SK-N-SH (cell line): ENCODE measurements around the gene SPATA32. TPM values are rescaled to one million over a fixed set of nuclear protein-coding genes. Genes with fewer than 3 reads are reported as not detected.

Experiments used
- CTCF ChIA-PET: fragments of 300-600, 350-600 bp; formaldehyde crosslinking; extraction: SDS; loops from one replicate; lab custom pipeline; 2021; lab: Yijun Ruan, JAX
- POLR2A ChIA-PET: fragments of 350-600 bp; sonication (Branson Sonifier 250); formaldehyde crosslinking; extraction: SDS; loops from one replicate; lab custom pipeline; 2020; ENCODE audit warnings: antibody characterized with exemption, inconsistent platforms; lab: Yijun Ruan, JAX
- DNase-seq: peaks from one replicate; pipeline ENCODE4 v3.0.0; 2012
- H2AFZ ChIP-seq: fragments of 200-600 bp; sonication (generic); 2 replicates; pipeline ENCODE4 v1.8.1; 2016; ENCODE audit warnings: antibody characterized with exemption, mild to moderate bottlenecking, low read depth
- H3F3A ChIP-seq: fragments of 200-600 bp; sonication (generic); replicated peaks from 2 replicates; pipeline ENCODE3; 2016; ENCODE audit warnings: antibody characterized with exemption, mild to moderate bottlenecking; ENCODE audit not compliant: insufficient read depth
- H3K27ac ChIP-seq, 2 experiments: fragments of 200-500 bp in 1 of 2; fragments of 200-600 bp in 1 of 2; sonication (Bioruptor generic) in 1 of 2; sonication (generic), shearing (Covaris generic) in 1 of 2; 2 replicates each; pipeline versions ENCODE4 v1.5.1 to v1.6.1; 2014 to 2016; ENCODE audit warnings: low read depth in 2 of 2, inconsistent platforms in 1 of 2, low read length in 1 of 2, mild to moderate bottlenecking in 1 of 2, mixed read lengths in 1 of 2
- H3K27me3 ChIP-seq: fragments of 200-600 bp; sonication (generic), shearing (Covaris generic); 2 replicates; pipeline ENCODE4 v1.6.1; 2016; ENCODE audit warnings: mixed run types; ENCODE audit not compliant: insufficient read depth
- H3K36me3 ChIP-seq, 2 experiments: fragments of 200-500 bp in 1 of 2; fragments of 200-600 bp in 1 of 2; sonication (Bioruptor generic) in 1 of 2; sonication (generic) in 1 of 2; replicated peaks in 1 of 2; 2 replicates each; pipeline versions ENCODE3 to v1.5.1; 2014 to 2016; ENCODE audit warnings: low read length in 1 of 2, mild to moderate bottlenecking in 1 of 2; ENCODE audit not compliant: insufficient read depth in 2 of 2, control insufficient read depth in 1 of 2
- H3K4me1 ChIP-seq, 2 experiments: fragments of 200-500 bp in 1 of 2; fragments of 200-600 bp in 1 of 2; sonication (Bioruptor generic) in 1 of 2; sonication (generic), shearing (Covaris generic) in 1 of 2; 2 replicates each; pipeline versions ENCODE4 v1.5.1 to v1.6.1; 2014 to 2016; ENCODE audit warnings: low read depth in 1 of 2, low read length in 1 of 2, mixed run types in 1 of 2; ENCODE audit not compliant: insufficient read depth in 2 of 2, control insufficient read depth in 1 of 2
- H3K4me2 ChIP-seq: fragments of 200-600 bp; sonication (generic), shearing (Covaris generic); 2 replicates; pipeline ENCODE4 v1.6.1; 2017; ENCODE audit warnings: mixed run types
- H3K4me3 ChIP-seq, 2 experiments: fragments of 200-500 bp in 1 of 2; fragments of 200-600 bp in 1 of 2; sonication (Bioruptor generic) in 1 of 2; sonication (generic), shearing (Covaris generic) in 1 of 2; 2 replicates each; pipeline versions ENCODE4 v1.5.1 to v1.8.1; 2014 to 2016; ENCODE audit warnings: low read depth in 2 of 2, inconsistent platforms in 1 of 2, low read length in 1 of 2, mild to moderate bottlenecking in 1 of 2, mixed read lengths in 1 of 2, moderate library complexity in 1 of 2
- H3K79me2 ChIP-seq: fragments of 200-600 bp; sonication (generic); 2 replicates; pipeline ENCODE4 v1.8.1; 2017; ENCODE audit warnings: mild to moderate bottlenecking; ENCODE audit not compliant: insufficient read depth
- H3K9ac ChIP-seq: fragments of 200-600 bp; sonication (generic); 2 replicates; pipeline ENCODE4 v1.6.1; 2017; ENCODE audit warnings: mixed run types
- H3K9me2 ChIP-seq: fragments of 200-600 bp; sonication (generic); 2 replicates; pipeline ENCODE4 v1.6.1; 2017; ENCODE audit warnings: mixed run types
- H3K9me3 ChIP-seq: fragments of 200-600 bp; sonication (generic); 2 replicates; pipeline ENCODE4 v1.6.1; 2017; ENCODE audit warnings: mixed run types, mild to moderate bottlenecking, moderate library complexity
- H4K20me1 ChIP-seq: fragments of 200-600 bp; sonication (generic); 2 replicates; pipeline ENCODE4 v1.6.1; 2017; ENCODE audit warnings: mild to moderate bottlenecking, mixed run types; ENCODE audit not compliant: insufficient read depth
- CHD2 ChIP-seq: fragments of 150-350 bp; IDR thresholded peaks from 2 replicates; pipeline ENCODE4 v1.6.1; 2018; ENCODE audit warnings: low read length; ENCODE audit not compliant: partially characterized antibody
- ELF1 ChIP-seq: IDR thresholded peaks from 2 replicates; pipeline ENCODE4 v1.4.0; 2012
- EP300 ChIP-seq, 2 experiments: IDR thresholded peaks; 2 replicates each; pipeline versions ENCODE4 v1.4.0 to v1.6.1; 2012; ENCODE audit warnings: borderline replicate concordance in 1 of 2, low read depth in 1 of 2, low read length in 1 of 2
- EZH2phosphoT487 ChIP-seq: fragments of 200-600 bp; sonication (generic); IDR thresholded peaks from 2 replicates; pipeline ENCODE4 v1.6.1; 2017; ENCODE audit warnings: low read depth, mixed run types, mild to moderate bottlenecking, antibody characterized with exemption, moderate library complexity, borderline replicate concordance
- GABPA ChIP-seq: IDR thresholded peaks from 2 replicates; pipeline ENCODE4 v1.4.0; 2012; ENCODE audit warnings: low read depth, mild to moderate bottlenecking
- GATA2 ChIP-seq: sonication (generic); formaldehyde crosslinking; IDR thresholded peaks from 2 replicates; pipeline ENCODE4 v1.5.0; 2020; ENCODE audit warnings: mild to moderate bottlenecking, missing genetic modification reagents
- POLR2AphosphoS5 ChIP-seq: IDR thresholded peaks from 2 replicates; pipeline ENCODE4 v1.6.1; 2012; ENCODE audit warnings: low read depth, low read length
- RAD21 ChIP-seq: IDR thresholded peaks from 2 replicates; pipeline ENCODE4 v1.6.1; 2012; ENCODE audit warnings: mild to moderate bottlenecking, low read length
- RFX5 ChIP-seq: IDR thresholded peaks from 2 replicates; pipeline ENCODE4 v1.6.1; 2012; ENCODE audit warnings: mild to moderate bottlenecking, improper control_type of control experiment, low read length
- RXRA ChIP-seq: IDR thresholded peaks from 2 replicates; pipeline ENCODE4 v1.4.0; 2012; ENCODE audit warnings: low read depth, mild to moderate bottlenecking, borderline replicate concordance
- SMC3 ChIP-seq: IDR thresholded peaks from 2 replicates; pipeline ENCODE4 v1.6.1; 2012; ENCODE audit warnings: low read depth, low read length, improper control_type of control experiment
- TAF1 ChIP-seq: IDR thresholded peaks from 2 replicates; pipeline ENCODE4 v1.6.1; 2012; ENCODE audit warnings: low read depth, mild to moderate bottlenecking, low read length, moderate library complexity, borderline replicate concordance
- TCF12 ChIP-seq: IDR thresholded peaks from 2 replicates; pipeline ENCODE4 v1.4.0; 2012
- TEAD4 ChIP-seq: IDR thresholded peaks from 2 replicates; pipeline ENCODE4 v1.4.0; 2012; ENCODE audit warnings: mild to moderate bottlenecking, borderline replicate concordance; ENCODE audit not compliant: insufficient read depth
- YY1 ChIP-seq: IDR thresholded peaks from 2 replicates; pipeline ENCODE4 v1.4.0; 2012; ENCODE audit warnings: low read depth, mild to moderate bottlenecking
- WGBS: methylation state at CpG from one replicate; pipeline ENCODE4 v1.1.6; 2017; ENCODE audit warnings: low lambda C conversion rate; 5-methylcytosine and 5-hydroxymethylcytosine counted together
- polyA plus RNA-seq, 3 experiments: library from polyadenylated mRNA; depleted of rRNA; stranded (reverse); fragments of >200 nt; gene quantifications; 2 replicates each; pipeline ENCODE4 v1.2.3, GENCODE V29; 2012
- TF ChIP-seq, protein P1 (sequence below): fragments of 200-600 bp; sonication (generic); IDR thresholded peaks from 2 replicates; pipeline ENCODE4 v1.6.1; 2017; ENCODE audit warnings: antibody characterized with exemption, mild to moderate bottlenecking, moderate library complexity
- TF ChIP-seq, protein P2 (sequence below): IDR thresholded peaks from 2 replicates; pipeline ENCODE4; 2012
- TF ChIP-seq, protein P3 (sequence below): IDR thresholded peaks from 2 replicates; pipeline ENCODE4 v1.4.0; 2012; ENCODE audit warnings: low read depth, borderline replicate concordance
- TF ChIP-seq, protein P4 (sequence below): fragments of 150-350 bp; IDR thresholded peaks from 2 replicates; pipeline ENCODE4 v1.6.1; 2017; ENCODE audit warnings: antibody characterized with exemption, low read length, low read depth, borderline replicate concordance

SPATA32 gene
- polyA plus RNA-seq, 1 of the 3 experiments (the other 2 are of a cell fraction), result not detected

DNA sequence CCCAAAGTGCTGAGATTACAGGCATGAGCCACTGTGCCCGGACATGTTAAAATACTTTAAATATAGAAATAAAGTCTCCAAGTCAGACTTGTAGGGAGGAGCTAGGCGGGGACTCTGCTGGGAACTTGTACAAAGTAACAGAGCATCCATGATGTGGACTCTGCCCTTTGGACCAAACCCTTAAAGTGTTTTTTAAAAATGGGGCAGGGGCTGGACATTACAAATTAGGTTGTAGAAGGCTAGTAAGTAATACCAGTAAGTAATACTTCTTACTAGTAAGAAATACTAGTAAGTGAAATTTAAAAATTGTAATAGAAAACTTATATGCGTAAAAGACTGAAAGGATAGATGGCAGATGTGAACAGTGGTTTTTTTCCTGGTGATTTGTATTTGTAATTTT, 9.7 kb upstream of the SPATA32 start:
- CTCF ChIA-PET, result interaction anchor here (0.5 to 3.4 kb wide), 10 partner anchors 11 to 345 kb away, joined by 3 to 15 read pairs (median 4); no protein-coding TSS in a partner anchor
- Histone ChIP-seq H3K9me2 (no peaks in the 10 kb centered on the region), H3K9ac (no peak overlapping the region), H3K4me2 (no peak overlapping the region), H3K4me3 (no peak overlapping the region), H3K79me2 (peaks cover 4% of the 10 kb centered on the region; the same call in 1 of the 2 replicates), H3K27ac (no peak overlapping the region), H2AFZ (no peak overlapping the region), H3F3A (peaks cover 17% of the 10 kb centered on the region), H3K36me3 (peaks cover 57 to 62% of the 10 kb centered on the region in 2 experiments), H4K20me1 (0 out of 2 replicates have a peak, but pooled peaks cover 9% of the 10 kb centered on the region), H3K9me3 (no peaks in the 10 kb centered on the region), H3K4me1 (no peaks in the 10 kb centered on the region), H3K27me3 (no peaks in the 10 kb centered on the region)
- TF ChIP-seq EP300 (IDR thresholded peaks at IDR 0.05; ENCODE audit: borderline replicate concordance in 1 of 2, low read depth in 1 of 2, low read length in 1 of 2), result no peak
- no peak for TF ChIP-seq GABPA
- TF ChIP-seq RAD21, result no peak
- TF ChIP-seq, protein P1, sequence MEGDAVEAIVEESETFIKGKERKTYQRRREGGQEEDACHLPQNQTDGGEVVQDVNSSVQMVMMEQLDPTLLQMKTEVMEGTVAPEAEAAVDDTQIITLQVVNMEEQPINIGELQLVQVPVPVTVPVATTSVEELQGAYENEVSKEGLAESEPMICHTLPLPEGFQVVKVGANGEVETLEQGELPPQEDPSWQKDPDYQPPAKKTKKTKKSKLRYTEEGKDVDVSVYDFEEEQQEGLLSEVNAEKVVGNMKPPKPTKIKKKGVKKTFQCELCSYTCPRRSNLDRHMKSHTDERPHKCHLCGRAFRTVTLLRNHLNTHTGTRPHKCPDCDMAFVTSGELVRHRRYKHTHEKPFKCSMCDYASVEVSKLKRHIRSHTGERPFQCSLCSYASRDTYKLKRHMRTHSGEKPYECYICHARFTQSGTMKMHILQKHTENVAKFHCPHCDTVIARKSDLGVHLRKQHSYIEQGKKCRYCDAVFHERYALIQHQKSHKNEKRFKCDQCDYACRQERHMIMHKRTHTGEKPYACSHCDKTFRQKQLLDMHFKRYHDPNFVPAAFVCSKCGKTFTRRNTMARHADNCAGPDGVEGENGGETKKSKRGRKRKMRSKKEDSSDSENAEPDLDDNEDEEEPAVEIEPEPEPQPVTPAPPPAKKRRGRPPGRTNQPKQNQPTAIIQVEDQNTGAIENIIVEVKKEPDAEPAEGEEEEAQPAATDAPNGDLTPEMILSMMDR, result no peak
- TF ChIP-seq CHD2, result no peak
- TF ChIP-seq POLR2AphosphoS5, result no peak
- no peak for TF ChIP-seq TAF1
- TF ChIP-seq, protein P2, sequence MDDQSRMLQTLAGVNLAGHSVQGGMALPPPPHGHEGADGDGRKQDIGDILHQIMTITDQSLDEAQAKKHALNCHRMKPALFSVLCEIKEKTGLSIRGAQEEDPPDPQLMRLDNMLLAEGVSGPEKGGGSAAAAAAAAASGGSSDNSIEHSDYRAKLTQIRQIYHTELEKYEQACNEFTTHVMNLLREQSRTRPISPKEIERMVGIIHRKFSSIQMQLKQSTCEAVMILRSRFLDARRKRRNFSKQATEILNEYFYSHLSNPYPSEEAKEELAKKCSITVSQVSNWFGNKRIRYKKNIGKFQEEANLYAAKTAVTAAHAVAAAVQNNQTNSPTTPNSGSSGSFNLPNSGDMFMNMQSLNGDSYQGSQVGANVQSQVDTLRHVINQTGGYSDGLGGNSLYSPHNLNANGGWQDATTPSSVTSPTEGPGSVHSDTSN, result no peak
- TF ChIP-seq SMC3, result no peak
- TF ChIP-seq RXRA, result no peak
- no peak for TF ChIP-seq TCF12
- TF ChIP-seq GATA2 (CRISPR knock-in tag), result no peak
- no peak for TF ChIP-seq TEAD4
- no peak for TF ChIP-seq RFX5
- no peak for TF ChIP-seq EZH2phosphoT487
- POLR2A ChIA-PET, result no interaction called here
- 93% methylated on average over 3 of the region's 3 CpGs for WGBS
- DNase-seq, result no peak

DNA sequence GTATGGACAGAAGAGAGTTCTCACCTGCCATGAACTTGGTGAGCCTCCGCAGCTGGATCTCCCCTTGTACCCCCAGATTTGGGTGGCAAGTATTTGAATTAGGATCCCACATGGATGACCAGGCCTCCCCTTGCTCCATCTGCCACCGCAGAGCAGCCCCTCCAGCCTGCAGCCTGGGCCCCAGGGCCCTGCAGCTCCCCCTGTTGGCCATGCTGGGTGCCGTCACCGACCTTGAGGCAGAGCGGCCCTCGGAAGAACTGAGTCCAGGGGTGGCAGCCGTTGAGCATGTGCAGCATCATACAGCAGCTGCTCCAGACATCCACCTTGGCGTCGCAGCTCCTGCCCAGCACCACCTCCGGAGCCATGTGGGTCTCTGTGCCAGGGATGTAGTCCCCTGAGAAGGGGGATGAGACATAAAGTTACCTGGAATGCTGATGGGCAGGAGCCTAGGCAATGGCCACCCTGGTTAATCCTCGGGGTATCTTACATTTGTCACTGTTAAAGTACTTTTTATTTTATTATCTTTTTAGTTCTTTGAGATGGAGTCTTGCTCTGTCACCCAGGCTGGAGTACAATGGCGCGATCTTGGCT, 9.0 kb upstream of the SPATA32 start:
- Histone ChIP-seq H2AFZ (no peak overlapping the region), H3K4me2 (no peak overlapping the region), H3K79me2 (peaks cover 4% of the 10 kb centered on the region; the same call in 1 of the 2 replicates), H3K9ac (no peak overlapping the region), H3K27ac (no peak overlapping the region), H4K20me1 (peaks cover 15% of the 10 kb centered on the region), H3F3A (peaks cover 24% of the 10 kb centered on the region), H3K9me3 (no peaks in the 10 kb centered on the region), H3K36me3 (peaks cover 62 to 64% of the 10 kb centered on the region in 2 experiments), H3K9me2 (no peaks in the 10 kb centered on the region), H3K4me3 (no peak overlapping the region), H3K4me1 (peaks cover 0 to 6% of the 10 kb centered on the region in 2 experiments; a peak in 2 of 4 replicates), H3K27me3 (no peaks in the 10 kb centered on the region)
- POLR2A ChIA-PET, result no interaction called here
- CTCF ChIA-PET, result interaction anchor here (0.5 to 3.4 kb wide), 11 partner anchors 16 to 345 kb away, joined by 3 to 15 read pairs (median 4); no protein-coding TSS in a partner anchor
- WGBS, result 88% methylated on average over 4 of the region's 13 CpGs
- peak; percentile 68 for DNase-seq
- no peak for TF ChIP-seq ELF1
- TF ChIP-seq, protein P3, sequence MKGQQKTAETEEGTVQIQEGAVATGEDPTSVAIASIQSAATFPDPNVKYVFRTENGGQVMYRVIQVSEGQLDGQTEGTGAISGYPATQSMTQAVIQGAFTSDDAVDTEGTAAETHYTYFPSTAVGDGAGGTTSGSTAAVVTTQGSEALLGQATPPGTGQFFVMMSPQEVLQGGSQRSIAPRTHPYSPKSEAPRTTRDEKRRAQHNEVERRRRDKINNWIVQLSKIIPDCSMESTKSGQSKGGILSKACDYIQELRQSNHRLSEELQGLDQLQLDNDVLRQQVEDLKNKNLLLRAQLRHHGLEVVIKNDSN, result no peak
- TF ChIP-seq, protein P1, result peak; percentile 62
- no peak for TF ChIP-seq YY1
- peak; percentile 34 for TF ChIP-seq RAD21
- TF ChIP-seq SMC3, result peak; percentile 30; the same call in 1 of the 2 replicates
- TF ChIP-seq, protein P4, sequence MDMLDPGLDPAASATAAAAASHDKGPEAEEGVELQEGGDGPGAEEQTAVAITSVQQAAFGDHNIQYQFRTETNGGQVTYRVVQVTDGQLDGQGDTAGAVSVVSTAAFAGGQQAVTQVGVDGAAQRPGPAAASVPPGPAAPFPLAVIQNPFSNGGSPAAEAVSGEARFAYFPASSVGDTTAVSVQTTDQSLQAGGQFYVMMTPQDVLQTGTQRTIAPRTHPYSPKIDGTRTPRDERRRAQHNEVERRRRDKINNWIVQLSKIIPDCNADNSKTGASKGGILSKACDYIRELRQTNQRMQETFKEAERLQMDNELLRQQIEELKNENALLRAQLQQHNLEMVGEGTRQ, result no peak
- no peak for TF ChIP-seq EP300 (IDR thresholded peaks at IDR 0.05; ENCODE audit: borderline replicate concordance in 1 of 2, low read depth in 1 of 2, low read length in 1 of 2)
